ENCODE measurements around the gene DLG2.

Gene DLG2

GRCh38 chr11:84655712-84656111 lies 971.4 kb downstream of the DLG2 start:
- DNase-seq (ENCODE audit: low read depth) = no peak

GRCh38 chr11:84648471-84648870 lies 978.7 kb downstream of the DLG2 start:
- no peak for DNase-seq (ENCODE audit: low read depth)

GRCh38 chr11:84645988-84646694 lies 981.0 kb downstream of the DLG2 start:
- no peak for DNase-seq (ENCODE audit: low read depth)

- DNase-seq (ENCODE audit: low read depth) = no peak
Observed at GRCh38 chr11:84642500-84642899, 984.6 kb downstream of the DLG2 start.

- DNase-seq (ENCODE audit: low read depth) = no peak
Observed at GRCh38 chr11:84634309-84634708, 992.8 kb downstream of the DLG2 start.

GRCh38 chr11:84628871-84629620 lies 998.1 kb downstream of the DLG2 start:
- DNase-seq (ENCODE audit: low read depth) = no peak

- DNase-seq (ENCODE audit: low read depth) = no peak
Observed at GRCh38 chr11:84626256-84626655, 1000.9 kb downstream of the DLG2 start.

- DNase-seq (ENCODE audit: low read depth) = no peak
Observed at GRCh38 chr11:84612645-84613044, 1014.5 kb downstream of the DLG2 start.

- no peak for DNase-seq (ENCODE audit: low read depth)
Observed at GRCh38 chr11:84608837-84609196, 1018.3 kb downstream of the DLG2 start.

- DNase-seq (ENCODE audit: low read depth) = no peak
Observed at GRCh38 chr11:84607975-84608836, 1018.9 kb downstream of the DLG2 start.

- no peak for DNase-seq (ENCODE audit: low read depth)
Observed at GRCh38 chr11:84594602-84595001, 1032.5 kb downstream of the DLG2 start.

GRCh38 chr11:84590106-84590505 lies 1037.0 kb downstream of the DLG2 start:
- no peak for DNase-seq (ENCODE audit: low read depth)

- no peak for DNase-seq (ENCODE audit: low read depth)
Observed at GRCh38 chr11:84588131-84588829, 1038.9 kb downstream of the DLG2 start.

- DNase-seq (ENCODE audit: low read depth) = no peak
Observed at GRCh38 chr11:84583106-84583505, 1044.0 kb downstream of the DLG2 start.

- no peak for DNase-seq (ENCODE audit: low read depth)
Observed at GRCh38 chr11:84581083-84581482, 1046.1 kb downstream of the DLG2 start.

GRCh38 chr11:84580428-84580827 lies 1046.7 kb downstream of the DLG2 start:
- DNase-seq (ENCODE audit: low read depth) = no peak

GRCh38 chr11:84573868-84574267 lies 1053.3 kb downstream of the DLG2 start:
- DNase-seq (ENCODE audit: low read depth) = no peak

GRCh38 chr11:84566671-84567070 lies 1060.5 kb downstream of the DLG2 start:
- no peak for DNase-seq (ENCODE audit: low read depth)

- DNase-seq (ENCODE audit: low read depth) = no peak
Observed at GRCh38 chr11:84564867-84565184, 1062.3 kb downstream of the DLG2 start.

GRCh38 chr11:84564180-84564866 lies 1062.8 kb downstream of the DLG2 start:
- DNase-seq (ENCODE audit: low read depth) = peak; percentile 5

- DNase-seq (ENCODE audit: low read depth) = no peak
Observed at GRCh38 chr11:84563356-84563755, 1063.8 kb downstream of the DLG2 start.

GRCh38 chr11:84560206-84560605 lies 1066.9 kb downstream of the DLG2 start:
- no peak for DNase-seq (ENCODE audit: low read depth)
